Dermis blood vessel endothelial cell (primary cell): ENCODE measurements around the gene QRICH2. TPM values are rescaled to one million over a fixed set of nuclear protein-coding genes. Genes with fewer than 3 reads are reported as not detected.
"Not testable (repeated sequence)": the region's sequence is repeated elsewhere in the genome, so short reads cannot be mapped to it uniquely, and the experiment has no call there.

Source experiments
- DNase-seq: peaks from one replicate; pipeline ENCODE4 v3.0.0; 2010
- total RNA-seq: library from RNA; depleted of rRNA; stranded (reverse); fragments of >200 nt; gene quantifications from 2 replicates; pipeline ENCODE4 v1.2.3, GENCODE V29; 2014

The QRICH2 gene, protein sequence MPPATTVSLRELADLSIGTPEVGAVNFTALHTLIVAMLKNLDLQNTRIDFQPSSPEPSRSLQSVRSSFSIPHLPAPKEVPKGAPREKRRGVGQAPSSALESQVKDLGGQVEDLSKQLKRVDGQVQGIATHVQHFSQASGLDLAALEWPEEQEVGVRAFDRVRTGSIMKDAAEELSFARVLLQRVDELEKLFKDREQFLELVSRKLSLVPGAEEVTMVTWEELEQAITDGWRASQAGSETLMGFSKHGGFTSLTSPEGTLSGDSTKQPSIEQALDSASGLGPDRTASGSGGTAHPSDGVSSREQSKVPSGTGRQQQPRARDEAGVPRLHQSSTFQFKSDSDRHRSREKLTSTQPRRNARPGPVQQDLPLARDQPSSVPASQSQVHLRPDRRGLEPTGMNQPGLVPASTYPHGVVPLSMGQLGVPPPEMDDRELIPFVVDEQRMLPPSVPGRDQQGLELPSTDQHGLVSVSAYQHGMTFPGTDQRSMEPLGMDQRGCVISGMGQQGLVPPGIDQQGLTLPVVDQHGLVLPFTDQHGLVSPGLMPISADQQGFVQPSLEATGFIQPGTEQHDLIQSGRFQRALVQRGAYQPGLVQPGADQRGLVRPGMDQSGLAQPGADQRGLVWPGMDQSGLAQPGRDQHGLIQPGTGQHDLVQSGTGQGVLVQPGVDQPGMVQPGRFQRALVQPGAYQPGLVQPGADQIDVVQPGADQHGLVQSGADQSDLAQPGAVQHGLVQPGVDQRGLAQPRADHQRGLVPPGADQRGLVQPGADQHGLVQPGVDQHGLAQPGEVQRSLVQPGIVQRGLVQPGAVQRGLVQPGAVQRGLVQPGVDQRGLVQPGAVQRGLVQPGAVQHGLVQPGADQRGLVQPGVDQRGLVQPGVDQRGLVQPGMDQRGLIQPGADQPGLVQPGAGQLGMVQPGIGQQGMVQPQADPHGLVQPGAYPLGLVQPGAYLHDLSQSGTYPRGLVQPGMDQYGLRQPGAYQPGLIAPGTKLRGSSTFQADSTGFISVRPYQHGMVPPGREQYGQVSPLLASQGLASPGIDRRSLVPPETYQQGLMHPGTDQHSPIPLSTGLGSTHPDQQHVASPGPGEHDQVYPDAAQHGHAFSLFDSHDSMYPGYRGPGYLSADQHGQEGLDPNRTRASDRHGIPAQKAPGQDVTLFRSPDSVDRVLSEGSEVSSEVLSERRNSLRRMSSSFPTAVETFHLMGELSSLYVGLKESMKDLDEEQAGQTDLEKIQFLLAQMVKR (N-terminal part only)
- total RNA-seq: 8.5 and 13.8 TPM in 2 replicates

DNA sequence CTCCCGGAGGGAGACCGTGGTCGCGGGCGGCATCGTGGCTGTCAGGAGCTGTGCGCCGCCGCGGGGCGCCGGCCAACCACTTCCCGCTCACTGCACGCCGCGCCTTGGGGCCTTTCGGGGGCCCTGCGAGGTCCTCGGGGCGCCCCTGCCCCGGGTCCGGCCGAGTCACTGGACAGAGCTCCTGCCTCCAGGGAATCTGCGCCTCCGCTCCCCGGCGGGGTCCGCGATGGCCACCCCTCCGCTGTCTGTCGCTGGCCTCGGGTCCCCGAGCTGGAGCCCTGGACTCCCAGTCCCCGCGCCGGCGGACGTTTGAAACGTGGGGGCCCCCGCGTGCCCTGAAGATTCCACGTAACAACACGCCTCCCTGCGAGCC is at the start of gene QRICH2:
QRICH2 (minus strand) TSS at position 311 of the 373 bp plus-strand sequence; CDS start at position 33, 278 bp downstream.
- no peak for DNase-seq

DNA sequence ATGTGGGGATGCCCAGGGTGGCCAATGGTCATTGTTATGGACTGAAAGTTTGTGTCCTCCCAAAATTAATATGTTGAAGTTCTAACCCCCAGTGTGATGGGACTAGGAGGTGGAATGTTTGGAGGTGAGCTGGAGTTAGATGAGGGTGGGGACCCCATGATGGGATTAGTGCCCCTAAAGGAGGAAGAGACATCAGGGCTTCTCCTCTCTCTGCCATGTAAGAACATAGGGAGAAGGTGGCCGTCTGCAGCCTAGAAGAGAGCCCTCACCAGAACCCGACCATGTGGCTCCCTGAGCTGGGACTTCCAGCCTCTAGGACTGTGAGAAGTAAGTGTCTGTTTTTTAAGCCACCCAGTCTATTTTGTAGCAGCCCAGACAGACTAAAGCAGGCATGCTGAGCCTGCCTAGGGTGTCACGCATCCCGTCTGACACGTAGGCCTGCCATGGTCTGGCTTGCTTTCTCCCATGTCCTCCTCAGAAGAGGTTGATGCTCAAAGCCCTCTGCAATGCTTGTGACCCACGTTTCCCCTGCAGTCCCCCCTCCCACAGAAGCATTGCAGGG is 49.6 kb upstream of the QRICH2 start:
- no peak for DNase-seq

DNA sequence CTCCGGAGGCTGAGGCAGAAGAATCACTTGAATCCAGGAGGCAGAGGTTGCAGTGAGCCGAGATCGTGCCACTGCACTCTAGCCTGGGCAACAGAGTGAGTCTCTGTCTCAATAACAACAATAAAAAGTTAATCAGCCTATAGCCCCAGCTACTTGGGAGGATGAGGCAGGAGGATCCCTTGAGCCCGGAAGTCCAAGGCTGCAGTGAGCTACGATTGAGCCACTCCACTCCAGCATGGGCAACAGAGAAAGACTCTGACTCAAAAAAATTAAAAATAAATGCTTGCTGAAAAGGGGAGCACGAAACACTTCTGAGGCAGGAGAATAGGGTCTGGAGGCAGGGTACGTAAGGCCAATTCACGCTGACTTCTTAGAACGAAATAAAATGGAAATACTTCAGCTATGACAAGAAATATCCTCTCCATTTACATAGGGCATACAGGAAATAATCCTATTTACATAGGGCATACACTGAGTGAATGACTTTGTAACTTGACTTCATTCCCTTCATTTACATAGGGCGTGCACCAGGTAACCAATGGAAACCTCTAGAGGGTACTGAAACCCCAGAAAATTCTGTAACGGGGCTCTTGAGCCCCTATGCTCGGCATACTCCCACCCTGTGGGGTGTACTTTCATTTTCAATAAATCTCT is 48.9 kb upstream of the QRICH2 start:
- DNase-seq: no peak

DNA sequence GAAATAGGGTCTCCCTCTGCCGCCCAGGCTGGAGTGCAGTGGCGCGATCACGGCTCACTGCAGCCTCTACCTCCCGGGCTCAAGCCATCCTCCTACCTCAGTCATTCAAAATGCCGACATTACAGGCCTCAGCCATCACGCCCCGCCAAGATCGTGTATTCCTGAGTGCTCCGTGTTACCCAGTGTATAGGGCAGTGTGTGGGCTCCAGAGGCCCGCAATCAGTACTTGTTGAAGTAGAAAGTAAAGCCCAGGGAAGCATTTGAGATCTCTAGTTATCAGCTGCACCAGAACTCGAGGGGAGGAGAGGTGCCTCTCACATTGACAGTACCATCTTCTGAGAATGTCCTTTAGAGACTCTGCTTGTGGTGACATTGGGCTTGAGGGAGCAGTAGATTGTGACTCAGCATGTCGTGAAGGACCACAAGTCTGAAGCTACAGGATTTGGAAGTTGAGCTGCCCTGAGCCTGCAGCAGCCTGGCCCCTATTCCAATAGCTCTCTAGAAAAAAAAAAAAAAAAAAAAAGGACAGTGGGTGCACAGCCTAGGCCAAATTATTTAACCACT is 46.8 kb upstream of the QRICH2 start:
- DNase-seq: no peak

DNA sequence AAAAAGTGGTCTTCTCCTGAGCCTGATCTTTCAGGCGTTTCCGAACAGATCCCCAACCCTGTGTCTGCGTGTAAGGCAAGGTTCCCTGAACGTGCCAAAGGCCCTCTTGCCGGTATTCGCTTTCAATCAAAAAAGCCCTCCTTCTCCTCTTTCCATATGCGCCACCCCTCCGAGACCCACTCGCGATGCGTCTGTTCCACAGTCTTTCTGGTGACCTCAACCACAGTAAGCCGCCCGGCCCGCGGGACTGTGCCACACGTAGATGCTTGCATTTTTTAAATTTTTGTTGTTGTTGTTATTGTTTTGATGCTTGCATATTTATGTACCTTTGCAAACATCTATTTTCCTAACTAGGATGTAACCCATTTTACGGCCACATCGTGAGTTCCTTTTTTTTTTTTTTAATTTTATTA is 46.2 kb upstream of the QRICH2 start:
- no peak for DNase-seq

DNA sequence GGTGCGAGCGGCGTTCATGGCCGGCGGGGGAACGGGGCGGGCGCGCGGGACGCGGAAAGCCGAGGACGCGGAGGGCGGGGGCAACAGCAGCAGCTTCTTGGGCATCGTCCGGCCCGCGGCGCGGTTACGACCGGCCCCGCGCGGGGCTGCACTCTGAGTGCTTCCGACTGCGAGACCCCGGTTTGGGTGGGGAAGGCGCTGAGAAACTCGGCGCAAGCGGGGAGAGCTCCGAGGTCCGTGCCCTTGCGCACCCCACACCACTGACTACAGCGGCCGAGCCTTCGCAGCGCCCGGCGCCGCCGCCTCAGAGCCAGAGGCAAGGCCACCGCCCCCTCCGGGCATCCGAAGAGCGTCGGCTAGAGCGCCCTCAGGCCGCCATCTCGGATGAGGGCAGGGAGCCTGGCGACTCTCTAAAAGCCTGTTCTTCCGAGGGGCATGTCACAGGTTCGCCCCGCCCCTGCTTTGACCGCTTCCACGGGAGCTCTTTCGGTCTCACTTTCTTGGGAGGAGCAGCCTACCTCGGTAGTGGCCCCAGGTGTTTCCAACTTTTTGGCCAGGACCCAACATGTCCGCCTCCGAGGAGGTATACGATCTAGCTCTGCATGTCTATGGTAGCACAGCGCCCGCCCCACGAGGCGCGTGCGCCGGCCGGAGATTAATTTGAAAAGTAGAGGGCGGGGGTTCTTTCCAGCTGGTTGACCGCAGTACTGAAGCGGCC is 45.7 kb upstream of the QRICH2 start, which contains the start of gene PRPSAP1:
PRPSAP1 (minus strand) TSS at position 318 of the 718 bp plus-strand sequence; CDS start at position 105, 213 bp downstream.
- DNase-seq: peak; percentile 94

DNA sequence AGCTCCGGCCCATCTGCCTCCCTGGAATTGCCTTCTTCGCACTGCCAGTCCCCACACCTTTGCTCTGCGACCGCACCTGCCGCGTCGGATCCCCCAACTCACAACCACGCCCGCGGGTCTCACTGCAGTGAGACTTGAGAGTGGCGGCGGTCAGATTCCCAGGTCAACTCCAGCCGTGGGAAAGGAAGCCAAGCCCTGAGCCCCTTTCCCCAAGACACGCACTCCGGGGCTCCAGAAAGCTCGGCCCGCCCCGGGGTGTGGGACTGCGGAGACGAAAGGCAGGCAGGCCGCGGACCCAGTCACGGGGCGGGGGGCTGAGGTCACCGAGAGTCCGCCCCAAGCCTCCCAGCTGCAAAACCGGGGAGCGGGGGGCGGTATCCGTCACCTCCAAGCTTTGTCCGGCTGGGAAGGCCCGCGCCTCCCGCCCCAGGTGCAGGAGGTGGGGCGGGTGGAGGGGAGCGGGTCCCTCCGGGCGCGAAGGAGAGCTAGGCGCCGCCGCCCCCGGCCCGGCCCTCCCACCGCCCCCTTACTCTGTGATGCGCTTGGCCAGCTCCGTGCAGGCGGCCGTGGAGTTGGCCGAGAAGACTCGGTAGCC is 45.0 kb upstream of the QRICH2 start:
- peak; percentile 49 for DNase-seq

DNA sequence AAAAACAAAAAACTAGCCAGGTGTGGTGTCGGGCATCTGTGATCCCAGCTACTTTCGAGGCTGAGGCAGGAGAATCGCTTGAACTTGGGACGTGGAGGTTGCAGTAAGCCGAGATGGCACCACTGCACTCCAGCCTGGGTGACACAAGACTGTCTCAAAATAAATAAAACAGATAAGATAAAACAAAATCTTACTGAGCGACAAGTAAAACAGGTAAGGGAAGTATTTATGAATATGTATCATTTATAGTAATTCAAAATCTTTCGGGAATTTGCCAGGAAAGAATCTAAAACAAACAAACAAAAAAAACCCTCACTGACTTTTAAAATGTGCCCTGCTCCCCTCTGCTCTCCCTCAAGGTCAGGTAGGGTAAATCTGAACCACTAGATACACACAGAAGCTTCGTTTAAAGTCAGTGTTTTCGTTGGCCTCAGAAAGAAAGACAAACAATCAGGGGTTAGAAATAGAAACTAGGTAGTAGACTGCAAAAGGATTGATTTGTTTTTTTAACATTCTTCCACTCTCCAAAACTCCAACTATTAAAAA is 43.5 kb upstream of the QRICH2 start:
- DNase-seq: no peak

DNA sequence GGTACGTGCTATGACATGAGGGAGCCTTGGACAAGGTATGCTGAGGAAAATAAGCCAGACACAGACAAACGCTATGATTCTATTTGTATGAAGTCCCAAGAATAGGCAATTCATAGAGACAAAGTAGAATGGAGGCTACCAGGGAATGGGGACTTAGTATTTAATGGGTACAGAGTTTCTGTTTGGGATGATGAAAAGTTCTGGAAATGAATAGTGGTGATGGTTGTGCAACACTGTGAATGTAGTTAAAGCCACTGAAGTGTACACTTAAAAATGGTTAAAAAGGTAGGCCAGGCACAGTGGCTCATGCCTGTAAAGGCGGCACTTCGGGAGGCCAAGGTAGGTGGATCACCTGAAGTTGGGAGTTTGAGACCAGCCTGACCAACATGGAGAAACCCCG is 42.4 kb upstream of the QRICH2 start:
- no peak for DNase-seq

DNA sequence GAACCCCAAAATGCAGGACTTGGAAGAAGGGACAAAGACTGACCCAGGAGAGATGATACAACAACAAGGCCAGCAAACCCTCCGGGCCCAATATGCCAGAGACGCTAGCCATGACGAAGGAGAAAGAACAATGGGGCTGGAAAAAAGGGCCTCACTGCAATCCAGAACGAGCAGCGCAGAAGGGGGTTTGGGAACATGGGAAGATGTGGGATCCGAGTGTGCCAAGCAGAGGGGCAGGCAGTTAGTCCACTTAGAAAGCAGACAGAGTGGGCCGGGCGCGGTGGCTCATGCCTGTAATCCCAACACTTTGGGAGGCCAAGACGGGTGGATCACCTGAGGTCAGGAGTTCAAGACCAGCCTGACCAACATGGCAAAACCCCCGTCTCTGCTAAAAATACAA is 38.9 kb upstream of the QRICH2 start:
- DNase-seq: not testable (repeated sequence)

DNA sequence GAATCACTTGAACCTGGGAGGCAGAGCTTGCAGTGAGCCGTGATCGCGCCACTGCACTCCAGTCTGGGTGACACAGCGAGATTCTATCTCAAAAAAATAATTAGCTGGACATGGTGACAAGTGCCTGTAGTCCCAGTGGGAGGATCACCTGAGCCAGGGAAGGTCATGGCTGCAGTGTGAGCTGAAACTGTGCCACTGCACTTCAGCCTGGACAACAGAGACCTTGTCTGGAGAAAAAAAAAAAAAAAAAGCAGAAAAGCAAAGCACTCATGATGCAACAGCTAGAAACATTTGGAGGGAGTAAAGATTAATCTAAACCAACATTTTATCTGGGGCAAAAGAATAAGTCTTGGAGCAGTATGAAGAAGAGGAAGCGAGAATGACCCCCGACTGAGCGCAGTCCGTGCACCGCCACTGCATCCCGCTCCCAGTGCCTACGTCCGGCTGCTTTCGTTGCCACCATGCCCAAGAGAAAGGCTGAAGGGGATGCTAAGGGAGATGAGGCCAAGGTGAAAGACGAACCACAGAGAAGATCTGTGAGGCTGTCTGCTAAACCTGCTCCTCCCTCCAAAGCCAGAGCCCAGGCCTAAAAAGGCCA is 37.4 kb upstream of the QRICH2 start:
- no peak for DNase-seq

DNA sequence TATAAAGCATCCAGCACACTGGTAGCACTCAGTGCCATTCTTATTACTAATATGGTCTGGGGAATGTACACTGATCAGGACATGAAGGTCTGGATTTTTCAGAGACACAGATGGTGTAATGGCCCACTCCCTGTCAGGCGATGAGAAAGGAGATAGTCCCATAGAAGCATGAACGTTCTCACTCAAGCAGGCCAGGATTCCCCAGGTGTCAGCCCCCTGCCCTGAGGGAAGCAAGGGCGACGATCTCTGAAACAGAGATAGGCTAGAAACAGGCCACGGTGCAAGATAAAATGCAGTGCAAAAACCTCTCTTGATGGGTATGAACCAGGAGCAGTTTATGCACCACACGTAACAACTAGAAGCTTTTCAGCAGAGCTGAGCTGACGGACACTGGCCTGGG is 35.0 kb upstream of the QRICH2 start:
- no peak for DNase-seq

DNA sequence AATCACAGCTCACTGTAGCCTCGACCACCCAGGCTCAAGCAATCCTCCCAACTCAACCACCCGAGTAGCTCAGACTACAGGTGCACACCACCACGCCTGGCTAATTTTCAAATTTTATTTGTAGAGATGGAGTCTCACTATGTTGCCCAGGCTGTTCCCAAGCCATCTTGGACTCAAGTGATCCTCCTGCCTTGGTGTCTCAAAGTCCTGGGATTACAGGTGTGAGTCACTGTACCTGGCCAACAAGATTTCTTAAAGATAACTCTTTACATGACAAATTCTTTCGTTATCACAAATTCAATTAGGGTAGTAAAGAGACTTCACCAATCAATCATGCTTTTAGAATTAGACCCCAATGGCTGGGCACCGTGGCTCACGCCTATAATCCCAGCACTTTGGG is 33.2 kb upstream of the QRICH2 start:
- no peak for DNase-seq

DNA sequence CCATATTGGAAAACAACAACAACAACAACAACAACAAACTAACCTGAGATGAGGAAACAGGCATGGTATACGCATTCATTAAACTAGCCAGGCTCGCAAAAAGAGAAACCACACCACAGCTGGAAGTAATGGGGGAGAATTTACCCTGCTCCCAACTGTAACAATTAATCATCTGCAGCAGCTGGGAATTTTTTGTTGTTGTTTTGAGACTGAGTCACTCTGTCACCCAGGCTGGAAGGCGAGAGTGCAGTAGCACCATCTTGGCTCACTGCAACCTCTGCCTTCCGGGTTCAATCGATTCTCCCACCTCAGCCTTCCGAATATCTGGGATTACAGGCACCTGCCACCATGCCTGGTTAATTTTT is 29.3 kb upstream of the QRICH2 start:
- peak; percentile 31 for DNase-seq

DNA sequence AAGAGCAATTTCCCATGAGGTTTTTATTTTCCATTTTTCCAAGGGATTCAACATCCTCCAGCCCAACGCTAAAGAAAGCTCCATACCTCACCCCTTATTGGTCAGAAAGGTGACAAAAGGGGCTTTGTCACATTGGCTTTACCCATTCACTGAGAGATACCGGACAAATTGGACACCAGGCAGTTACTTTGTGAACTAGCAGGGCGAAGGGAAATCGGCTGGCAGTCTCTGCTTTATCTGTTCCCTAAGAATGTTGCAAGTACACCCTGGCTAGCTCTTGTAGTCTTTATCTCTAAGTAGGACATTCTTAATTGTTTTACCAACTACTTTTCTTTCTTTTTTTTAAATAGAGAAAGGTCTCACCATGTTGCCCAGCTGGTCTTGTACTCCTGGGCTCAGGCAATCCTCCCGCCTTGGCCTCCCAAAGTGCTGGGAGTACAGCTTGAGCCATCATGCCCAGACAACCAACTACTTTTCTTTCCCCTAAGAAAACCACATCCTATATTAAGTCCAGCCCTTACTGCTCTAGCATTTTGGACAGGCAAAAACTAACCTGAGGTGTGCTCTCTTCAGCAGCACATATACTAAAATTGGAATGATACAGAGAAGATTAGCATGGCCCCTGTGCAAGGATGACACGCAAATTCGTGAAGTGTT is 28.8 kb upstream of the QRICH2 start:
- DNase-seq: no peak

DNA sequence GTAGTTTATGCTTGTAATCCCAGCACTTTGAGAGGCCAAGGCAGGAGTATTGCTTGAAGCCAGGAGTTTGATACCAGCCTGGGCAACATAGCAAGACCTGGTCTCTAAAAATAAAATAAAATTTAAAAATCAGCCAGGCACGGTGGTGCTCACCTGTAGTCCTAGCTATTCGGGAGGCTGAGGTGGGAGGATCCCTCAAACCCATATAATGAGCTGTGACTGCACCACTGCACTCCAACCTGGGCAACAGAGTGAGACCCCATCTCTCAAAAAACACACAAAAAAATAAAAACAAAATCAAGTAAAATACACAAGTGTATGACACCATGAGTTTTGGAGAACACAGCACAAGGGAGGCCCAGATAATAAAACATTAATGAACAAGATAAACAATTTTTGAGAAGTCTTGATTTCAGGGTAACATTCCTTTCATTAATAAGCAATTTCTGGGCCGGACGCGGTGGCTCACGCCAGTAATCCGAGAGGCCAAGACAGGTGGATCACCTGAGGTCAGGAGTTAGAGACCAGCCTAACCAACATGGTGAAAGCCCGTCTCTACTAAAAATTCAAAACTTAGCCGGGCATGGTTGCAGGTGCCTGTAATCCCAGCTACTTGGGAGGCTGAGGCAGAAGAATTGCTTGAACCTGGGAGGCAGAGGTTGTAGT is 27.8 kb upstream of the QRICH2 start:
- no peak for DNase-seq

DNA sequence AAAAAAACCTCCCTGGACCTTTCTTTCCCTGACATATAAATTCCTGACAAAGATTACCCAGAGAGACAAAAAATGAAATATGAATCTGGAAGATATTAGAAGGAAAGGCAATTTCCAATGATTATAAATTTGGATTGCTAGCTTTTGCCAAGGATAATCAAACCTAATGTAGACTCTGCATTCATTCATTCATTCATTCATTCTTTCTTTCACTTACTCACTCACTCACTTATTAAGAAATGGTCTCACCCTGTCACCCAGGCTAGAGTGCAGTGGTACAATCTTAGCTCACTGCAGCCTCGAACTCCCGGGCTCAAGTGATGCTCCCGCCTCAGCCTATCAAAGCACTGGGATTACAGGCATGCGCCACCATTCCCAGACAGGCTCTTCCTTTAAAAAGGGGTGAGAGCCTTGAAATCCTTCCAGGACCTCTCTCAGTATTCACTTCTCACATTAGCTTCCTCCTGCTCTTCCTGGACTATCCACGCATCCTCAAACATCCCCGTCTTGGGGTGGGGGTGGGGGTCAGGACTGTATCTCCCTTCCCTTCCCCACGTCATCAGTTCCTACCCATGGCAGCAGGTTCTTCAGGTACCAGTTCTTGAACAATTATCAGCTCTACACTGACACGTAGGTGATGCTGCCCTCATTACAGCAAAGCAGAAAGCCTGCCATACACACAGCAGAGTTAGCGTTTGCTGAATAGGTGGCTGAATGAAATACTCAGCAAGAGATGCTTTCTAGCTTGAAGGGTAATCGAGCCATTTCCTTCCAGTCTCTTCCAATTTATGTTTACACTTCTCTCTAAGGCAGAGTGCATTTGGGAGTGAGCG is 25.8 kb upstream of the QRICH2 start:
- no peak for DNase-seq

DNA sequence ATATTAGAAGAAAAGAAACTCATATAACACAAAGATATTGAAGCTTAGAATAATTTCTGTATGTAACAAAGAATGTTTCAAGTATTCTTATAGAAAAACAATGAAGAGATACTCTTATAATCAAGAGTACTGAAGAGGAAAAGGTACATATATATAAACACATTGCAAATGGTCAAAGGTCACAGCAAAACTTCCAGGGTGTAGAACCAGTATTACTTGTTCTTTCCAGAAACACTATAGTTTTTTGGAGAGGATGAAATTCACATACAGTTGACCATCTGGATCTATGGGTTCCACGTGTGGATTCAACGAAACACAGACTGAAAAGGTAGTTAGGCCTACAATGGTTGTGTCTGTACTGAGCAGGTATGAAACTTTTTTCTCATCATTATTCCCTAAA is 23.0 kb upstream of the QRICH2 start:
- DNase-seq: no peak
